GM19455 (cell line): Measurements from ENCODE around the gene CCL14.
"Not testable (repeated sequence)": the region's sequence is repeated elsewhere in the genome, so short reads cannot be mapped to it uniquely, and the experiment has no call there.

Source experiments
- ATAC-seq: cut with Tn5 transposase; IDR thresholded peaks from one replicate; pipeline ENCODE4 v1.9.1; 2021; ENCODE audit not compliant: unreplicated experiment

The CCL14 gene

DNA sequence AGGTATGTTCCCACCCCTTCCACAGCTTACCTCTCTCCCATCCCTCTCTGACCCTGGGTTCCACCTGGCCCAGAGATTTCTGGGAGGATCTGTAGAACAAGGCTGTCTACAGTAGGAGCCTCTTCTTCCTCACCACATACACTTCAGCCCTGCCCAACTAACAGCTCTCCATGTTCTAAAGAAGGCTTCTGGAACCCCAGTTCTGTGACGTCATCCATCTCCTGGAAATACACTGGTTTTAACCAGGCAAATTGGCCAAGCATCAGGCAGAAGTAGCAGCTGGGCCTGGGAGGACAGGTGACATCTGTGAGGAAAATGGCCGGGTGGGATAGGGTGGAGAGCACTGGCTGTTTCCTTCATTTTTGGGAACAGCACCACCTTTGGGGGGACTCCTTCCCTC is 43.0 kb downstream of the CCL14 start, which contains the start of gene LYZL6:
LYZL6 (minus strand) TSS at position 177 of the 400 bp plus-strand sequence. CDS start 4,357 bp downstream, outside the sequence.
- no peak for ATAC-seq

DNA sequence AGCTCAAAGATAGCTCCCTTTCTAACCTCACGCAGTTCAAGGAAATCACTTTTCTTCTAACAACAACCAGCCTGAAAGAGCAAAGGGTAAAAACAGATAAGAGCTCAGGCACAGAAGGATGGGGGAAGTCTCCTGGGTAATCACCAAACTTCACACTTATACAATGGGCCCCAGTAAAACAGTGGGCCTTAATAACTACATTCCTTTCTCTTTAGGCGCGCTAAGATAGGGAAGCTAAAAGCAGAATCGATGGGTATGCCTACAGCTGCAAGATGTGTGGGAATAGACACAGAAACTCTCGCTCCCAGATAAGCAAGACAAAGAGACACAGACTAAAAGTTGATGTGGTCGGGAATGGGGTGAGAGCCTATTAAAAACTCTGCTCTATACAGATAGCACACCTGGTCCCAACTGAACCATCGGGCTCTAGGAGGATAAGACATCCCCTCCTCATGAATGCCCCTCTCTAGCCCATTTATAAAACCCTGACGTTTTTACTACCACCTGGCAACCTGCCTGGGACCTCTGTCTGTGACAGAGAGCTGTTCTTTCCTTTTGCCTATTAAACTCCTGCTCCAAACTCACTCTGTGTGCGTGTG is 43.8 kb downstream of the CCL14 start:
- ATAC-seq: no peak

DNA sequence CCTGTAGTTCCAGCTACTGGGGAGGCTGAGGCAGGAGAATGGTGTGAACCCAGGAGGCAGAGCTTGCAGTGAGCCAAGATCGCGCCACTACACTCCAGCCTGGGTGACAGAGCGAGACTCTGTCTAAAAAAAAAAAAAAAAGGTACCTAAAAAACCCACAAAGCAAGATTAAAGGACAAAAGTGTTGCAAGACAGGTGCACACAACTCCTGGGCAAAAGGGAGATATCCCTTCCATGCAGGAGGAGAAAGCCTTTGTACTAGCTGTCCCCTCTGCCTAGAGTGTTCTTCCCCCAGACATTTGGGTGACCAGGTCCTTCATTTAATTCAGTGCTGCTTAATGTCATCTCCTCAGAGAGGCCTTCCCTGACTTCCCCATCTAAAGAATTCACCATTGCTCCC is 48.0 kb downstream of the CCL14 start:
- not testable (repeated sequence) for ATAC-seq

DNA sequence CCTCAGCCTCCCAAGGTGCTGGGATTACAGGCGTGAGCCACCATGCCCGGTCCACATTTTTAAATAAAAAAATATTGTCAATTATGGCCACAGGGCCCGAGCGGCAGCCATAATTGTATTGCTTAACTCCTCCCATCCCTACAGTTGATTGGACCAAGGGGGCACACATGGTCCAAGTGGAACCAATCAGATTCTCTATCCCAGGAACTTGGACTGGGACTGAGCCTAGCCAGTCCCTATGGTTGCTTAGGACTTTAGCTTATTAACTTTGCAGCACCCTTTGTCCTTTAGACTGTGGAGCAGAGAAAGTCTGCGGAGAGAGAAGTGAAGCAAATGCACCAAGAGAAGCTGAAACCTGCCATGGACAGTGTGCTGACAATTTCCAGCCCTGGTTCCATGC is 50.5 kb downstream of the CCL14 start:
- ATAC-seq: no peak

DNA sequence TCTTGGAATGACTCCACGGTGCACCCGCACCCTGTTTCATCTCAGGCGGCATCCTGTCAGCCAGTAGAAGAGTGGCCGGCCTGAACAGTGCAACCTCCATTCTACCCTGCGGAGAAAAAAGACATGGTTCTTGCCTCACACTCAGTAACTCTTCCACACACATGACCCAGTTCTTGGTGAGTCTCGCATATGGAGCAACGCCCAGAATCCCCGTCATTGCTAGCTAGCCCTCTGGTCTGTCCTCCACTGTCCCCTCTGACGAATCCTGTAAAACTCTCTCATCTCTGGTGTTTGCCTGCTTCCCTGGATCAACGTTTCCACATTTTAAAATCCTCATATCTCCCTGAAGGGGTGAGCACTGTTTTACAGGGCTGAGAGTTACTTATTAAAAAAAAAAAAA is 51.8 kb downstream of the CCL14 start:
- no peak for ATAC-seq
